Stimulated activated effector memory CD8-positive, alpha-beta T cell treated with anti-CD3 and anti-CD28 coated beads, Interleukin-12 subunit alpha, Interleukin-12 subunit beta, amount 100 ng/mL, for 72 hours (primary cell): ENCODE measurements around the gene ARID3A.
A peak's percentile ranks its signal among the peaks of the same experiment; 100 is the strongest.
"Not testable (repeated sequence)": the region's sequence is repeated elsewhere in the genome, so short reads cannot be mapped to it uniquely, and the experiment has no call there.

Source experiments
- ATAC-seq: fragments of 150-1000 bp; cut with Tn5 transposase; 2 replicates; pipeline ENCODE4 v1.10.0; 2021
- DNase-seq, 2 donors: peaks; one replicate each; pipeline ENCODE4 v3.0.0; 2021 to 2022; ENCODE audit warnings: low spot score in 2 of 2
- H3K27ac Mint-ChIP-seq: one replicate; pipeline ENCODE4 v1.8.0; 2022; ENCODE audit warnings: mild to moderate bottlenecking, mixed read lengths
- H3K36me3 Mint-ChIP-seq: one replicate; pipeline ENCODE4 v1.8.0; 2022; ENCODE audit warnings: mild to moderate bottlenecking, mixed read lengths
- H3K4me1 Mint-ChIP-seq: one replicate; pipeline ENCODE4 v1.8.0; 2022; ENCODE audit warnings: mixed read lengths
- H3K4me3 Mint-ChIP-seq: one replicate; pipeline ENCODE4 v1.8.0; 2022; ENCODE audit warnings: mild to moderate bottlenecking, mixed read lengths
- H3K9me3 Mint-ChIP-seq: one replicate; pipeline ENCODE4 v1.8.0; 2022; ENCODE audit warnings: mixed read lengths

The ARID3A gene

DNA sequence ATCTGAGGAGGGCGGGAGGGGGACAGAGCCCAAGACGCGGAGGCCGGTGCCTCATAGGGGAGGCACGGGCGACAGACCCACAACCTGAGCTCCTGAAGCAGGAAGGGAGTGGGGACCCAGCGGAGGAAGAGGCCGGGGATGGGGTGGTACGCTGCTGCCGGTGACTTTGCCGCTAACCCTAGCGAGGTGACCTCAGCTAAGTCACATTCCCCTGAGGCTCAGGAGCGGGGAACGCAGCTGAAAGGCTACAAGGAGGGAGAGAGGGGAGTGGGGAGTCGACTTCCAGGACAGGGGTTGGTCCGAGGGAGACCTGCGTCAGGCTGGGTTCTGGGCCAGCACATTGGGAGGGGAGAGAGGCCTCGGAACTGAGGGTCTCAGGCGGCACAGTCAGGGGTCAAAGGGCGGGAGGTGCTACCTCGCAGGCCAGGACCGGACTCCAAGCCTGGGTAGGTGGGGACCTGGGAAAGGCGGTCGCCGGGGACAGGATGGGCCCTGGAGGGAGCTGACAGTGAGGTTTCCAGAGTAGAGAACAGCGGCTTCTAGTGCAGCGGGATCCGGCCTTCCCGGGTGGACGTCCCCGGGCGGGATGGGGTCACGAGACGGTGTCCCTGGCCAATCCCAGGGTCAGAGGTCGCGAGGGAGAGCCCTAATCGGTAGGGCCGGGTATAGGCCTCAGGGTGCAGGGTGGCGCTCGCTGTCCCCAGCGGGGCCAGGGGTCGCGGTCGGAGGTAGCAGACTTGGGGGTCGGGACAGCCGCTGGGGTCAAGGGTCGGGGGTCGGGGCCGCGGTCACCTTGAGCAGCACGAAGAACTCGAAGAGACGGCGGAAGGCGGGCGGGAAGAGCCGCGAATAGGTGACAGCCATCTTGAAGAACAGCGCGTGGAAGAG, 94.4 kb downstream of the ARID3A start:
- no peaks in the 10 kb centered on the region for H3K9me3 Mint-ChIP-seq
- ATAC-seq (no peak), DNase-seq (no peak)
- H3K27ac Mint-ChIP-seq = peak overlapping the region; percentile 100
- peak overlapping the region; percentile 93 for H3K4me3 Mint-ChIP-seq
- peaks cover 62% of the 10 kb centered on the region for H3K4me1 Mint-ChIP-seq
- H3K36me3 Mint-ChIP-seq = peaks cover 63% of the 10 kb centered on the region

DNA sequence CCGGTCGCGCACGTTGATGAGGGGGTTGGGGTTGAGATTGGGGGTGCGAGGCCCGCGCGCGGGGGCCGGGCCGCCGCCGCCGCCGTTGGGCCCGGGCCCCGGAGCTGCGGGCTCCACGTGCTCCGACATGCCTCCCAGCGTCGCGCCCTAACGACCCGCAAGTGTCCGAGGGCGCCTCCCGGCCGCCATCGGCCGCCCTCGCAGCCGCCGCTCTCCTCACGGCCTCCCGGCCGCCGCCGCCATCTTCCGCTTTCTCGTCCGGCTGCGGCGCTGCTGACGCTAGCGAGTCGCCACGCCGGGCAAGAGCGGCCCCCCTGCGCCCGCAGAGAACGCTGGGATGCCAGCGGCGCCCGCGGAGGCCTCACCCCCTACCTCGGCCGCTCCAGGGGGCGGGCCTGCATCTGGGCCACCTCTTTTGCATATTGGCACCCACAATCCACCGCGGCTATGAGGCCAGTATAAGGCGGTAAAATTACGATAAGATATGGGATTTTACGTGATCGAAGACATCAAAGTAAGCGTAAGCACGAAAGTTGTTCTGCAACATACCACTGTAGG, 95.1 kb downstream of the ARID3A start, which contains the start of gene TMEM259:
Gene TMEM259 (minus strand): TSS at position 256 of the 558 bp plus-strand sequence. CDS start 127 bp downstream, at position 129.
- H3K9me3 Mint-ChIP-seq = no peaks in the 10 kb centered on the region
- ATAC-seq (peak; percentile 90), DNase-seq (peak; percentile 94 to 98)
- peak within 1 kb of the TSS; percentile 100 for H3K27ac Mint-ChIP-seq
- H3K4me3 Mint-ChIP-seq = peak within 1 kb of the TSS; percentile 93
- H3K36me3 Mint-ChIP-seq = peaks cover 56% of the 10 kb centered on the region
- H3K4me1 Mint-ChIP-seq = peaks cover 60% of the 10 kb centered on the region

DNA sequence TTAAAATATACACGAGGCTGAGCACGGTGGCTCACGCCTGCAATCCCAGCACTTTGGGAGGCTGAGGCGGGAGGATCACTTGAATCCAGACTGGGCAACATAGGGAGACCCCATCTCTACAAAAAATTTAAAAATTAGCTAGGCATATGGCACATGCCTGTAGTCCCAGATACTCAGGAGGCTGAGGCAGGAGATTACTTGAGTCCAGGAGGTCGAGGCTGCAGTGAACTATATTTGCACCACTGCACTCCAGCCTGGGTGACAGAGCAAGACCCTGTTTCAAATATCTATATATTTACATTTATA, 98.0 kb downstream of the ARID3A start:
- DNase-seq, H3K9me3 Mint-ChIP-seq, H3K4me3 Mint-ChIP-seq, H3K27ac Mint-ChIP-seq, ATAC-seq: not testable (repeated sequence)
- Mint-ChIP-seq H3K36me3 (peaks cover 34% of the 10 kb centered on the region), H3K4me1 (peaks cover 40% of the 10 kb centered on the region)

DNA sequence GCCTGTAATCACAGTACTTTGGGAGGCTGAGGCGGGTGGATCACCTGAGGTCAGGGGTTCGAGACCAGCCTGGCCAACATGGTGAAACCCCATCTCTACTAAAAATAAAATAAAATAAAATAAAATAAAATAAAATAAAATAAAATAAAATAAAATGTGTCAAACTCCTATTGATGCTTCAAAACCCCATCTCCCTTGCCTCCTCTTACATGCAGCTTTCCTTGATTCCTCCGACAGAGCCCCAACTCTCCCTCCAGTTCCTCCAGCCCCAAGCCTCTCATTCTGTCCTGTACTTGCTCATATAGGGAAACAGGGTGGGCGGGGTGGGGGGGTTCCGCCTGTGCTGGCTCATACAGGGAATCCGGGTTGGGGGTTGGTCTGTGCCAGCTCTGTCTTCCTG, 99.2 kb downstream of the ARID3A start:
- H3K9me3 Mint-ChIP-seq, H3K4me3 Mint-ChIP-seq, DNase-seq, H3K27ac Mint-ChIP-seq, ATAC-seq: not testable (repeated sequence)
- Mint-ChIP-seq H3K36me3 (peaks cover 32% of the 10 kb centered on the region), H3K4me1 (peaks cover 35% of the 10 kb centered on the region)
